ENCODE measurements around the gene CCDC82.

DNA sequence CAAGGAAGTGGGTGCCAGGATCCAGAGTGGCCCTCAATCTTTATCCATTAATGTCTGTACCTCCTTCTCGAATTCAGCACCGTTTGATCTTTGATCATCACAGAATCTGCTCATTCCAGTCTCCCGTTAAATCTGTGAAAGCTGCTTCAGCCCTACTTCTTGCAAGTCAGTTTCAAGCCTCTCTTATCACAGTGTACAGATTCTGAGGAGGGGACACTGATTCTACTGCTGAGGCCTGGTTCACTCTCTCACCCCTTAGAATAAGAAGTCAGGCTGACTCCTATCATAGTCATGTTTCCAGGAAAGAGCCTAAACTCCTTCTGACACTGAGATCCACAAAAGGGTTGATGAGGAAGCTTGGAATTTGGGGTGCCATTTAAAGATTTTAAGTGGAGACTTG, 85.7 kb downstream of the CCDC82 start:
- TF ChIP-seq, protein P1, sequence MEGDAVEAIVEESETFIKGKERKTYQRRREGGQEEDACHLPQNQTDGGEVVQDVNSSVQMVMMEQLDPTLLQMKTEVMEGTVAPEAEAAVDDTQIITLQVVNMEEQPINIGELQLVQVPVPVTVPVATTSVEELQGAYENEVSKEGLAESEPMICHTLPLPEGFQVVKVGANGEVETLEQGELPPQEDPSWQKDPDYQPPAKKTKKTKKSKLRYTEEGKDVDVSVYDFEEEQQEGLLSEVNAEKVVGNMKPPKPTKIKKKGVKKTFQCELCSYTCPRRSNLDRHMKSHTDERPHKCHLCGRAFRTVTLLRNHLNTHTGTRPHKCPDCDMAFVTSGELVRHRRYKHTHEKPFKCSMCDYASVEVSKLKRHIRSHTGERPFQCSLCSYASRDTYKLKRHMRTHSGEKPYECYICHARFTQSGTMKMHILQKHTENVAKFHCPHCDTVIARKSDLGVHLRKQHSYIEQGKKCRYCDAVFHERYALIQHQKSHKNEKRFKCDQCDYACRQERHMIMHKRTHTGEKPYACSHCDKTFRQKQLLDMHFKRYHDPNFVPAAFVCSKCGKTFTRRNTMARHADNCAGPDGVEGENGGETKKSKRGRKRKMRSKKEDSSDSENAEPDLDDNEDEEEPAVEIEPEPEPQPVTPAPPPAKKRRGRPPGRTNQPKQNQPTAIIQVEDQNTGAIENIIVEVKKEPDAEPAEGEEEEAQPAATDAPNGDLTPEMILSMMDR (IDR thresholded peaks at IDR 0.05; ENCODE audit: low read depth, low read length) = no peak
- TF ChIP-seq EZH2phosphoT487 (IDR thresholded peaks at IDR 0.05; ENCODE audit: low read depth) = no peak

All from OCI-LY3 (cell line).